T-cell (primary cell): ENCODE results near the gene XG. TPM values are rescaled to one million over a fixed set of nuclear protein-coding genes. Genes with fewer than 3 reads are reported as not detected.
"Not testable (repeated sequence)": the region's sequence is repeated elsewhere in the genome, so short reads cannot be mapped to it uniquely, and the experiment has no call there.

Experiments used
- ATAC-seq, 4 experiments: fragments of 200-7000 bp in 3 of 4; fragments of 150-1000 bp in 1 of 4; cut with Tn5 transposase; replicated peaks in 1 of 4; 1 replicate in 3 of 4; 2 replicates in 1 of 4; pipeline ENCODE4 v1.10.0; 2021; ENCODE audit warnings: moderate library complexity in 3 of 4, mild to moderate bottlenecking in 2 of 4, moderate number of reproducible peaks in 1 of 4
- CTCF ChIA-PET, 2 donors: fragments of 300-600 bp; sonication (Branson Sonifier 250); formaldehyde crosslinking; loops; one replicate each; lab custom pipeline; 2022; ENCODE audit warnings: antibody characterized with exemption in 2 of 2; lab: Charles Lee
- POLR2A ChIA-PET, 2 donors: fragments of 300-600 bp; sonication (Branson Sonifier 250); formaldehyde crosslinking; loops; one replicate each; lab custom pipeline; 2022; ENCODE audit warnings: antibody characterized with exemption in 2 of 2; lab: Charles Lee
- DNase-seq, 35 experiments: peaks; one replicate each; pipeline versions ENCODE4 v3.0.0 to v3.0.0-alpha.2; 2013 to 2023
- H3K27ac ChIP-seq: one replicate; pipeline ENCODE4 v1.5.1; 2013; ENCODE audit warnings: low read length
- H3K27me3 ChIP-seq, 2 experiments: replicated peaks in 1 of 2; 1 replicate in 1 of 2; 2 replicates in 1 of 2; pipeline versions ENCODE4 v1.6.1 to v1.7.0; 2013; ENCODE audit warnings: low read length in 1 of 2, mixed read lengths in 1 of 2; ENCODE audit not compliant: control insufficient read depth in 2 of 2, insufficient read depth in 2 of 2; ENCODE audit errors: extremely low read depth in 1 of 2
- H3K36me3 ChIP-seq, 2 donors: 1 replicate in 1 of 2; 2 replicates in 1 of 2; pipeline versions ENCODE4 v1.6.1 to v1.7.0; 2013; ENCODE audit warnings: low read length in 1 of 2; ENCODE audit not compliant: control insufficient read depth in 2 of 2, insufficient read depth in 1 of 2; ENCODE audit errors: extremely low read depth in 1 of 2
- H3K4me1 ChIP-seq, 2 experiments: 1 replicate in 1 of 2; 2 replicates in 1 of 2; pipeline versions ENCODE4 v1.6.1 to v1.7.0; 2013; ENCODE audit warnings: low read length in 2 of 2, mixed read lengths in 1 of 2; ENCODE audit not compliant: insufficient read depth in 2 of 2, control insufficient read depth in 1 of 2; ENCODE audit errors: extremely low read depth in 1 of 2
- H3K4me3 ChIP-seq, 2 donors: 1 replicate in 1 of 2; 2 replicates in 1 of 2; pipeline versions ENCODE4 v1.5.1 to v1.7.0; 2013; ENCODE audit warnings: mild to moderate bottlenecking in 2 of 2, low read length in 1 of 2, moderate library complexity in 1 of 2; ENCODE audit not compliant: control insufficient read depth in 1 of 2; ENCODE audit errors: extremely low read depth in 1 of 2
- H3K9me3 ChIP-seq: 2 replicates; pipeline ENCODE4 v1.7.0; 2013
- H3K27ac Mint-ChIP-seq, 2 donors: one replicate each; pipeline ENCODE4 v1.8.0; 2020 to 2021; ENCODE audit warnings: mild to moderate bottlenecking in 2 of 2, mixed read lengths in 2 of 2
- H3K27me3 Mint-ChIP-seq, 2 donors: one replicate each; pipeline ENCODE4 v1.8.0; 2021 to 2022; ENCODE audit warnings: mixed read lengths in 2 of 2
- H3K36me3 Mint-ChIP-seq: one replicate; pipeline ENCODE4 v1.8.0; 2021; ENCODE audit warnings: mixed read lengths
- H3K4me1 Mint-ChIP-seq, 3 donors: one replicate each; pipeline ENCODE4 v1.8.0; 2020 to 2022; ENCODE audit warnings: mixed read lengths in 3 of 3, mild to moderate bottlenecking in 1 of 3
- H3K4me3 Mint-ChIP-seq, 3 donors: one replicate each; pipeline ENCODE4 v1.8.0; 2020 to 2022; ENCODE audit warnings: mild to moderate bottlenecking in 3 of 3, mixed read lengths in 3 of 3, moderate library complexity in 3 of 3
- H3K9me3 Mint-ChIP-seq, 3 donors: one replicate each; pipeline ENCODE4 v1.8.0; 2020 to 2022; ENCODE audit warnings: mixed read lengths in 3 of 3
- WGBS: methylation state at CpG from one replicate; pipeline ENCODE4 v1.1.5; 2013; ENCODE audit warnings: missing lambda C conversion rate; ENCODE audit not compliant: insufficient coverage; 5-methylcytosine and 5-hydroxymethylcytosine counted together
- total RNA-seq, 35 experiments: library from RNA in 6 of 35; stranded (reverse) in 6 of 35; fragments of 120-200 nt in 1 of 35; gene quantifications; one replicate each; pipeline versions ENCODE4 v1.2.1 to v1.2.4 and lab custom pipeline; 2013 to 2026

The XG gene
- total RNA-seq, 5 donors from 2014 or later (not counting 1 experiment from before 2014, with no cell fraction given), result 0.13 to 1.5 TPM; not detected in 3

- Mint-ChIP-seq H3K27me3 (peaks cover 9 to 27% of the 10 kb centered on the region in 2 donors), H3K4me3 (no peak overlapping the region), H3K36me3 (peaks cover 3% of the 10 kb centered on the region), H3K9me3 (peaks cover 3 to 15% (median 6%) of the 10 kb centered on the region in 3 donors), H3K4me1 (peaks cover 4 to 10% (median 8%) of the 10 kb centered on the region in 3 donors), H3K27ac (no peak overlapping the region)
- H3K27ac ChIP-seq, result no peak overlapping the region
- H3K36me3 ChIP-seq, result no peaks in the 10 kb centered on the region
- H3K27me3 ChIP-seq, result peaks cover 0 to 15% of the 10 kb centered on the region in 2 experiments
- ATAC-seq, result no peak
- WGBS, result no CpG with 5 or more reads among the region's 1 CpG
- no peak overlapping the region for H3K4me3 ChIP-seq
- no peaks in the 10 kb centered on the region for H3K9me3 ChIP-seq
- POLR2A ChIA-PET, result no interaction called here
- H3K4me1 ChIP-seq, result no peaks in the 10 kb centered on the region
- CTCF ChIA-PET, result no interaction called here
- DNase-seq, result no peak
Measured at GRCh38 chrX:2769615-2770014, 17.8 kb downstream of the XG start.

- H3K9me3 ChIP-seq, H3K4me3 Mint-ChIP-seq, POLR2A ChIA-PET, H3K4me1 ChIP-seq, H3K27ac Mint-ChIP-seq, DNase-seq, H3K36me3 Mint-ChIP-seq, ATAC-seq, CTCF ChIA-PET, H3K27ac ChIP-seq, H3K36me3 ChIP-seq, H3K4me3 ChIP-seq, H3K4me1 Mint-ChIP-seq: not testable (repeated sequence)
- peaks cover 0 to 20% of the 10 kb centered on the region in 2 experiments for H3K27me3 ChIP-seq
- peaks cover 3 to 20% (median 12%) of the 10 kb centered on the region in 3 donors for H3K9me3 Mint-ChIP-seq
- WGBS, result 90% methylated on average over 8 of the region's 10 CpGs
- peaks cover 16 to 35% of the 10 kb centered on the region in 2 donors for H3K27me3 Mint-ChIP-seq
Measured at GRCh38 chrX:2773166-2774055, 21.6 kb downstream of the XG start.

GRCh38 chrX:2774057-2774456, 22.2 kb downstream of the XG start:
- H3K4me1 ChIP-seq, result no peaks in the 10 kb centered on the region
- Mint-ChIP-seq H3K9me3 (peaks cover 3 to 20% (median 12%) of the 10 kb centered on the region in 3 donors), H3K36me3 (peaks cover 3% of the 10 kb centered on the region), H3K4me1 (no peaks in the 10 kb centered on the region), H3K4me3 (no peak overlapping the region), H3K27me3 (peaks cover 16 to 31% of the 10 kb centered on the region in 2 donors), H3K27ac (no peak overlapping the region)
- no peaks in the 10 kb centered on the region for H3K9me3 ChIP-seq
- no peak overlapping the region for H3K4me3 ChIP-seq
- ChIA-PET CTCF (no interaction called here), POLR2A (no interaction called here)
- H3K27ac ChIP-seq, result no peak overlapping the region
- ATAC-seq (no peak), DNase-seq (no peak)
- H3K36me3 ChIP-seq, result no peaks in the 10 kb centered on the region
- 93% methylated on average over 1 of the region's 5 CpGs for WGBS
- peaks cover 0 to 18% of the 10 kb centered on the region in 2 experiments for H3K27me3 ChIP-seq

- Mint-ChIP-seq H3K9me3 (peaks cover 3 to 16% (median 12%) of the 10 kb centered on the region in 3 donors), H3K4me1 (no peaks in the 10 kb centered on the region), H3K27ac (no peak overlapping the region), H3K27me3 (peaks cover 16 to 26% of the 10 kb centered on the region in 2 donors), H3K36me3 (peaks cover 3% of the 10 kb centered on the region), H3K4me3 (no peak overlapping the region)
- DNase-seq, result no peak
- 100% methylated on average over 1 of the region's 3 CpGs for WGBS
- no peak overlapping the region for H3K4me3 ChIP-seq
- POLR2A ChIA-PET, result no interaction called here
- H3K4me1 ChIP-seq, result no peaks in the 10 kb centered on the region
- no peak for ATAC-seq
- no peaks in the 10 kb centered on the region for H3K9me3 ChIP-seq
- no peak overlapping the region for H3K27ac ChIP-seq
- CTCF ChIA-PET, result no interaction called here
- H3K36me3 ChIP-seq, result no peaks in the 10 kb centered on the region
- peaks cover 0 to 16% of the 10 kb centered on the region in 2 experiments for H3K27me3 ChIP-seq
Measured at GRCh38 chrX:2774776-2775175, 22.9 kb downstream of the XG start.

DNA sequence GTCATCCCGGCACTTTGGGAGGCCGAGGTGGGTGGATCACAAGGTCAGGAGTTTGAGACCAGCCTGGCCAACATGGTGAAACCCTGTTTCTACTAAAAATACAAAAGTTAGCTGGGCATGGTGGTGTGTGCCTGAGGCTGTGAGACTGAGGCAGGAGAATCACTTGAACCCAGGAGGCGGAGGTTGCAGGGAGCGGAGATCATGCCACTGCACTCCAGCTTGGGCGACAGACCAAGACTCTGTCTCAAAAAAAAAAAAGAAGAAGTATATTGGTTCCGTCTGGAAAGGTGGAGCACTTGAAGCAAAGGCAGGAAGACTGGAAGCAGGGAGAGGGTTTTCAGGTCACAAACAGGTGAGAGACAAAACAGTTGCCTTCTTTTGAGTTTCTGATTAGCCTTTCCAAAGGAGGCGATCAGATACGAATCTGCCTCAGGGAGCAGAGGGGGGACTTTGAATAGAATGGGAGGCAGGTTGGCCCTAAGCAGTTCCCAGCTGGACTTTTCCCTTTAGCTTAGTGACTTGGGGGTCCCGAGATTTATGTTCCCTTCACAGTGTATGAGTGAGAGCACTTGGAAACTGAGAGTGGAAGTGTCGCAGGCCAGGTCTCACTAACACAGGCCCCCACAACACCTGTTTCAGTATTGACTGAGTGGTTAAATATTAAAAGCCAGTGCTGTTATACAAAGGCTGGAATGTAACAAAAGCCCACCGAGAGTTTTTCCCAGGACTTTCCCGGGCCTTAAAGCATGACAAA, 28.8 kb downstream of the XG start:
- H3K4me3 ChIP-seq, H3K36me3 ChIP-seq, H3K27ac ChIP-seq, H3K4me1 ChIP-seq, H3K4me3 Mint-ChIP-seq, CTCF ChIA-PET, H3K27ac Mint-ChIP-seq, H3K27me3 Mint-ChIP-seq, POLR2A ChIA-PET, H3K9me3 ChIP-seq, ATAC-seq, H3K36me3 Mint-ChIP-seq, H3K9me3 Mint-ChIP-seq, DNase-seq, H3K27me3 ChIP-seq: not testable (repeated sequence)
- H3K4me1 Mint-ChIP-seq, result peaks cover 10 to 13% (median 11%) of the 10 kb centered on the region in 3 donors
- WGBS, result 89% methylated on average over 7 of the region's 12 CpGs

GRCh38 chrX:2781226-2781571, 29.4 kb downstream of the XG start:
- POLR2A ChIA-PET, result no interaction called here
- H3K27me3 ChIP-seq, result peaks cover 0 to 2% of the 10 kb centered on the region in 2 experiments
- Mint-ChIP-seq H3K27ac (no peak overlapping the region), H3K4me1 (peaks cover 10 to 13% (median 11%) of the 10 kb centered on the region in 3 donors), H3K4me3 (no peak overlapping the region), H3K36me3 (no peaks in the 10 kb centered on the region), H3K27me3 (peaks cover 3 to 7% of the 10 kb centered on the region in 2 donors), H3K9me3 (no peaks in the 10 kb centered on the region)
- no peak overlapping the region for H3K27ac ChIP-seq
- CTCF ChIA-PET, result no interaction called here
- no CpG with 5 or more reads among the region's 1 CpG for WGBS
- H3K4me1 ChIP-seq, result no peaks in the 10 kb centered on the region
- DNase-seq, result no peak
- no peaks in the 10 kb centered on the region for H3K36me3 ChIP-seq
- H3K9me3 ChIP-seq, result no peaks in the 10 kb centered on the region
- ATAC-seq, result no peak
- no peak overlapping the region for H3K4me3 ChIP-seq
